GM23338 (cell line): Measurements from ENCODE around the gene KRT74. TPM values are rescaled to one million over a fixed set of nuclear protein-coding genes. Genes with fewer than 3 reads are reported as not detected.

ENCODE experiments used
- ATAC-seq: fragments of 200-7000 bp; cut with Tn5 transposase; 3 replicates; pipeline ENCODE4 v1.9.1; 2020
- DNase-seq: peaks from one replicate; pipeline ENCODE4 v3.0.0-alpha.2; 2015; ENCODE audit warnings: low spot score
- H2AFZ ChIP-seq: fragments of 200-600 bp; sonication (generic); 2 replicates; pipeline ENCODE4 v1.8.0; 2016; ENCODE audit warnings: antibody characterized with exemption, mild to moderate bottlenecking, moderate library complexity
- H3F3A ChIP-seq: fragments of 200-600 bp; sonication (generic); replicated peaks from 2 replicates; pipeline ENCODE4 v1.8.0; 2017; ENCODE audit warnings: antibody characterized with exemption, mixed run types, low read depth
- H3K27ac ChIP-seq: fragments of 200-600 bp; sonication (generic); 2 replicates; pipeline ENCODE4 v1.6.1; 2016; ENCODE audit warnings: low read depth
- H3K27me3 ChIP-seq: fragments of 200-600 bp; sonication (generic); 2 replicates; pipeline ENCODE4 v1.8.0; 2016; ENCODE audit warnings: mild to moderate bottlenecking, mixed run types, moderate library complexity; ENCODE audit not compliant: insufficient read depth
- H3K36me3 ChIP-seq: fragments of 200-600 bp; sonication (generic); 2 replicates; pipeline ENCODE4 v1.8.0; 2016; ENCODE audit warnings: mild to moderate bottlenecking; ENCODE audit not compliant: insufficient read depth
- H3K4me1 ChIP-seq: fragments of 200-600 bp; sonication (generic); 2 replicates; pipeline ENCODE4 v1.8.0; 2016; ENCODE audit warnings: mild to moderate bottlenecking, moderate library complexity; ENCODE audit not compliant: insufficient read depth
- H3K4me2 ChIP-seq: fragments of 200-600 bp; sonication (generic); 2 replicates; pipeline ENCODE4 v1.7.1; 2017; ENCODE audit warnings: mixed run types
- H3K4me3 ChIP-seq: fragments of 200-600 bp; sonication (generic); 2 replicates; pipeline ENCODE4 v1.6.1; 2016; ENCODE audit warnings: mixed run types
- H3K79me2 ChIP-seq: fragments of 200-600 bp; sonication (generic); replicated peaks from 2 replicates; pipeline ENCODE4 v1.8.0; 2017; ENCODE audit warnings: mild to moderate bottlenecking; ENCODE audit not compliant: insufficient read depth
- H3K9me2 ChIP-seq: fragments of 200-600 bp; sonication (generic); 2 replicates; pipeline ENCODE4 v1.8.0; 2017; ENCODE audit not compliant: insufficient read depth
- H4K20me1 ChIP-seq: fragments of 200-600 bp; sonication (generic); replicated peaks from 2 replicates; pipeline ENCODE4 v1.8.0; 2017; ENCODE audit warnings: mild to moderate bottlenecking; ENCODE audit not compliant: insufficient read depth
- H3K27ac Mint-ChIP-seq: 2 replicates; pipeline ENCODE4 v1.8.0; 2020; ENCODE audit warnings: inconsistent platforms, mild to moderate bottlenecking, moderate library complexity, mixed read lengths
- H3K27me3 Mint-ChIP-seq: 3 replicates; pipeline ENCODE4 v1.8.0; 2022; ENCODE audit warnings: low read depth, mild to moderate bottlenecking, moderate library complexity, mixed read lengths, inconsistent platforms; ENCODE audit not compliant: insufficient read depth, poor library complexity
- H3K36me3 Mint-ChIP-seq: 3 replicates; pipeline ENCODE4 v1.8.0; 2021; ENCODE audit warnings: low read depth, mild to moderate bottlenecking, inconsistent platforms, moderate library complexity, mixed read lengths
- H3K4me1 Mint-ChIP-seq: 3 replicates; pipeline ENCODE4 v1.8.0; 2020; ENCODE audit warnings: mild to moderate bottlenecking, inconsistent platforms, mixed read lengths
- H3K4me3 Mint-ChIP-seq: 3 replicates; pipeline ENCODE4 v1.8.0; 2021; ENCODE audit warnings: moderate library complexity, mild to moderate bottlenecking, inconsistent platforms, mixed read lengths
- H3K9me3 Mint-ChIP-seq: 3 replicates; pipeline ENCODE4 v1.8.0; 2020; ENCODE audit warnings: moderate library complexity, mild to moderate bottlenecking, inconsistent platforms, mixed read lengths
- CREB1 ChIP-seq: fragments of 250-450 bp; sonication (Bioruptor Pico); IDR thresholded peaks from 2 replicates; pipeline ENCODE4 v1.5.0; 2020; ENCODE audit warnings: low read depth, mild to moderate bottlenecking, moderate library complexity
- ETS1 ChIP-seq: IDR thresholded peaks from 2 replicates; pipeline ENCODE4 v1.6.1; 2016; ENCODE audit warnings: antibody characterized with exemption
- EZH2 ChIP-seq: fragments of 200-600 bp; sonication (generic); IDR thresholded peaks from one replicate; pipeline ENCODE4 v1.8.0; 2017; ENCODE audit warnings: antibody characterized with exemption, mild to moderate bottlenecking, low read depth; ENCODE audit not compliant: unreplicated experiment
- EZH2phosphoT487 ChIP-seq: fragments of 200-600 bp; sonication (generic); IDR thresholded peaks from one replicate; pipeline ENCODE4 v1.8.1; 2018; ENCODE audit warnings: antibody characterized with exemption; ENCODE audit not compliant: unreplicated experiment
- JUNB ChIP-seq: IDR thresholded peaks from one replicate; pipeline ENCODE4 v1.6.1; 2016; ENCODE audit warnings: antibody characterized with exemption; ENCODE audit not compliant: unreplicated experiment
- NANOG ChIP-seq: IDR thresholded peaks from 2 replicates; pipeline ENCODE4 v1.6.1; 2016; ENCODE audit warnings: antibody characterized with exemption, borderline replicate concordance
- POLR2AphosphoS5 ChIP-seq: IDR thresholded peaks from 2 replicates; pipeline ENCODE4 v1.6.1; 2016; ENCODE audit warnings: antibody characterized with exemption, low read depth
- STAT1 ChIP-seq: IDR thresholded peaks from one replicate; pipeline ENCODE4 v1.6.1; 2016; ENCODE audit warnings: antibody characterized with exemption; ENCODE audit not compliant: unreplicated experiment
- ZNF114 ChIP-seq: fragments of 250-450 bp; sonication (Bioruptor Pico); IDR thresholded peaks from 2 replicates; pipeline ENCODE4 v1.5.0; 2020; ENCODE audit warnings: mild to moderate bottlenecking, moderate library complexity
- ZNF331 ChIP-seq: fragments of 250-450 bp; sonication (Bioruptor Pico); IDR thresholded peaks from 2 replicates; pipeline ENCODE4 v1.5.0; 2020; ENCODE audit warnings: low read depth, mild to moderate bottlenecking, moderate library complexity
- polyA plus RNA-seq: library from polyadenylated mRNA; unstranded; fragments of >200 nt; fragmentation: Nextera tagmentation; extraction: Ambion mirVana; gene quantifications from 2 replicates; pipeline ENCODE4 v1.2.1, GENCODE V29; 2016
- total RNA-seq: library from RNA; depleted of rRNA; stranded (reverse); fragments of >200 nt; shearing (Covaris generic); gene quantifications from 2 replicates; pipeline ENCODE4 v1.2.3, GENCODE V29; 2014
- TF ChIP-seq, protein P1 (sequence below), 2 experiments: fragments of 200-600 bp in 1 of 2; sonication (generic) in 1 of 2; conservative IDR thresholded peaks; 2 replicates each; pipeline versions ENCODE4 v1.5.1 to v1.6.1; 2016 to 2017; ENCODE audit warnings: antibody characterized with exemption in 2 of 2, low read depth in 2 of 2, mild to moderate bottlenecking in 2 of 2, moderate library complexity in 1 of 2
- TF ChIP-seq, protein P2 (sequence below): IDR thresholded peaks from one replicate; pipeline ENCODE4 v1.6.1; 2018; ENCODE audit warnings: antibody characterized with exemption; ENCODE audit not compliant: unreplicated experiment

The KRT74 gene
- total and polyA plus RNA-seq, 2 experiments from 2014 or later = not detected

DNA sequence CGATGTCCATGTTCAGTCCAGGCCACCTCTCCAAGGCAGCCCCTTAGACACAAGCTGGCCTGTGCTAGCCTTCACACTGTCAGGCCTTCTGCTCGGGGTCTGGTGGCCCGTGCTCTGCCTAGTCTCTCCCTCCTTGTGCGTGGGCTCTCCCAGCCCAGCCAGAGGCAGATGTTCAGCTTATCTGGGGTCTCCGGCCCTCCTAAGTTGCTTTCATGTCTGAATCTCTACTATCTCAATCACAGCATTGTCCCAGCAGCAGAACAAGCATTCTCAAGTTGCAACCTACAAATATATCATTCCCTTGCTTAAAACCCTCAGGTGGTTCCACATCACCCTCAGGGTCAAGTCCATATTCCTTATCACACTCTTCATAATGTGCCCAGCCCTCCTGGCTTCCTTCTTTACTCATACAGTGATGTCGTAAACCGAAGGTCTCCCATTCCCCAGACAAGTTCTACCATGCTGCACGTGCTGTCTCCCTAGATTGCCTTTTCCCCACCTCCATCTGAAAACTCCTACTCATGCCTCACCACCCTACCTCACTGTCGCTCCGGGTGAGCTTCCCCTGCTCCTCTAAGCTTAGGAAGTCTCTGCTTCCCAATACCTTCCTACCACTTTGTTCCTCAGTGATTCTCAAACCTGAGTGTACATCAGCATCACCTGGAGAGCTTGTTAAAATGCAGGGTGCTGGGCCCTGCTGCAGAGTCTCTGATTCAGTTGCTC is 43.2 kb upstream of the KRT74 start (continued):
- TF ChIP-seq, protein P1, sequence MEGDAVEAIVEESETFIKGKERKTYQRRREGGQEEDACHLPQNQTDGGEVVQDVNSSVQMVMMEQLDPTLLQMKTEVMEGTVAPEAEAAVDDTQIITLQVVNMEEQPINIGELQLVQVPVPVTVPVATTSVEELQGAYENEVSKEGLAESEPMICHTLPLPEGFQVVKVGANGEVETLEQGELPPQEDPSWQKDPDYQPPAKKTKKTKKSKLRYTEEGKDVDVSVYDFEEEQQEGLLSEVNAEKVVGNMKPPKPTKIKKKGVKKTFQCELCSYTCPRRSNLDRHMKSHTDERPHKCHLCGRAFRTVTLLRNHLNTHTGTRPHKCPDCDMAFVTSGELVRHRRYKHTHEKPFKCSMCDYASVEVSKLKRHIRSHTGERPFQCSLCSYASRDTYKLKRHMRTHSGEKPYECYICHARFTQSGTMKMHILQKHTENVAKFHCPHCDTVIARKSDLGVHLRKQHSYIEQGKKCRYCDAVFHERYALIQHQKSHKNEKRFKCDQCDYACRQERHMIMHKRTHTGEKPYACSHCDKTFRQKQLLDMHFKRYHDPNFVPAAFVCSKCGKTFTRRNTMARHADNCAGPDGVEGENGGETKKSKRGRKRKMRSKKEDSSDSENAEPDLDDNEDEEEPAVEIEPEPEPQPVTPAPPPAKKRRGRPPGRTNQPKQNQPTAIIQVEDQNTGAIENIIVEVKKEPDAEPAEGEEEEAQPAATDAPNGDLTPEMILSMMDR (conservative IDR thresholded peaks at IDR 0.05; ENCODE audit: low read depth in 2 of 2) = no peak
- TF ChIP-seq NANOG = no peak

DNA sequence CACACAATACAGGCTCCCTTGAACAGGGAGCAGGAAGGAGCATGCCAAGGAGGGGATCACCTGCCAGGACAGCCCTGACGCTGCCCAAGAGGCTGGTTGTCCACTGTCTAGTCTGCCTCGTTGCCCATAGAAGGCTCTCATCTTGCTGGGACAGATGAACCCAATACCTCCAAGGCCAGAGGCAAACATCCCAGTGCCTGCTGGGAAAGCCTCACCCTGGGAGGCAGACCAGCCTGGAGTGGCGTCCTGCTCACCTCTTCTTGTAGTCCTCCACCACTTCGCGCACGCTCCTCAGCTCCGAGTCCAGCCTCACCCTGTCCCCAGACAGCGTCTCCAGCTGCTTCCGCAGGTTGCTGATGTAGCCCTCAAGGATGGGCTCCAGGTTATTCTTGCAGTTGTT is 42.3 kb upstream of the KRT74 start:
- Mint-ChIP-seq H3K36me3 (no peaks in the 10 kb centered on the region), H3K4me1 (no peaks in the 10 kb centered on the region), H3K27ac (no peak overlapping the region), H3K27me3 (peaks cover 5% of the 10 kb centered on the region), H3K4me3 (no peak overlapping the region), H3K9me3 (no peaks in the 10 kb centered on the region)
- H3K4me2 ChIP-seq = no peak overlapping the region
- ATAC-seq (no peak), DNase-seq (no peak)
- H3K27me3 ChIP-seq = no peaks in the 10 kb centered on the region
- no peaks in the 10 kb centered on the region for H3K4me1 ChIP-seq
- H2AFZ ChIP-seq = no peak overlapping the region
- no peaks in the 10 kb centered on the region for H3F3A ChIP-seq
- no peak overlapping the region for H3K4me3 ChIP-seq
- no peaks in the 10 kb centered on the region for H3K36me3 ChIP-seq
- H3K27ac ChIP-seq = no peak overlapping the region
- no peaks in the 10 kb centered on the region for H3K9me2 ChIP-seq
- H4K20me1 ChIP-seq = no peaks in the 10 kb centered on the region
- H3K79me2 ChIP-seq = no peaks in the 10 kb centered on the region
- TF ChIP-seq POLR2AphosphoS5 (no peak), ETS1 (no peak), JUNB (no peak), CREB1 (CRISPR knock-in tag) (no peak), NANOG (no peak), ZNF331 (CRISPR knock-in tag) (no peak), EZH2phosphoT487 (no peak), EZH2 (no peak), STAT1 (no peak), ZNF114 (CRISPR knock-in tag) (no peak)
- TF ChIP-seq, protein P1 (conservative IDR thresholded peaks at IDR 0.05; ENCODE audit: low read depth in 2 of 2) = no peak
- TF ChIP-seq, protein P2, sequence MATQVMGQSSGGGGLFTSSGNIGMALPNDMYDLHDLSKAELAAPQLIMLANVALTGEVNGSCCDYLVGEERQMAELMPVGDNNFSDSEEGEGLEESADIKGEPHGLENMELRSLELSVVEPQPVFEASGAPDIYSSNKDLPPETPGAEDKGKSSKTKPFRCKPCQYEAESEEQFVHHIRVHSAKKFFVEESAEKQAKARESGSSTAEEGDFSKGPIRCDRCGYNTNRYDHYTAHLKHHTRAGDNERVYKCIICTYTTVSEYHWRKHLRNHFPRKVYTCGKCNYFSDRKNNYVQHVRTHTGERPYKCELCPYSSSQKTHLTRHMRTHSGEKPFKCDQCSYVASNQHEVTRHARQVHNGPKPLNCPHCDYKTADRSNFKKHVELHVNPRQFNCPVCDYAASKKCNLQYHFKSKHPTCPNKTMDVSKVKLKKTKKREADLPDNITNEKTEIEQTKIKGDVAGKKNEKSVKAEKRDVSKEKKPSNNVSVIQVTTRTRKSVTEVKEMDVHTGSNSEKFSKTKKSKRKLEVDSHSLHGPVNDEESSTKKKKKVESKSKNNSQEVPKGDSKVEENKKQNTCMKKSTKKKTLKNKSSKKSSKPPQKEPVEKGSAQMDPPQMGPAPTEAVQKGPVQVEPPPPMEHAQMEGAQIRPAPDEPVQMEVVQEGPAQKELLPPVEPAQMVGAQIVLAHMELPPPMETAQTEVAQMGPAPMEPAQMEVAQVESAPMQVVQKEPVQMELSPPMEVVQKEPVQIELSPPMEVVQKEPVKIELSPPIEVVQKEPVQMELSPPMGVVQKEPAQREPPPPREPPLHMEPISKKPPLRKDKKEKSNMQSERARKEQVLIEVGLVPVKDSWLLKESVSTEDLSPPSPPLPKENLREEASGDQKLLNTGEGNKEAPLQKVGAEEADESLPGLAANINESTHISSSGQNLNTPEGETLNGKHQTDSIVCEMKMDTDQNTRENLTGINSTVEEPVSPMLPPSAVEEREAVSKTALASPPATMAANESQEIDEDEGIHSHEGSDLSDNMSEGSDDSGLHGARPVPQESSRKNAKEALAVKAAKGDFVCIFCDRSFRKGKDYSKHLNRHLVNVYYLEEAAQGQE = no peak
